GM21381 (cell line): ENCODE measurements around the gene OR52A1.
A peak's percentile ranks its signal among the peaks of the same experiment; 100 is the strongest.

Experiments used
- ATAC-seq: cut with Tn5 transposase; IDR thresholded peaks from one replicate; pipeline ENCODE4 v1.9.1; 2021; ENCODE audit warnings: mild to moderate bottlenecking, moderate library complexity; ENCODE audit not compliant: unreplicated experiment

The OR52A1 gene

GRCh38 chr11:5136261-5136660 lies 18.3 kb downstream of the OR52A1 start:
- no peak for ATAC-seq

- no peak for ATAC-seq
Measured at GRCh38 chr11:5131584-5132335, 22.8 kb downstream of the OR52A1 start.

GRCh38 chr11:5129457-5129877 lies 25.1 kb downstream of the OR52A1 start:
- ATAC-seq, result no peak

GRCh38 chr11:5124891-5125620 lies 29.5 kb downstream of the OR52A1 start:
- ATAC-seq, result no peak

GRCh38 chr11:5123802-5124521 lies 30.6 kb downstream of the OR52A1 start:
- ATAC-seq, result peak; percentile 90

GRCh38 chr11:5118893-5119292 lies 35.7 kb downstream of the OR52A1 start:
- no peak for ATAC-seq

- no peak for ATAC-seq
Measured at GRCh38 chr11:5117588-5117987, 37.0 kb downstream of the OR52A1 start.

- no peak for ATAC-seq
Measured at GRCh38 chr11:5115339-5115738, 39.2 kb downstream of the OR52A1 start.

- no peak for ATAC-seq
Measured at GRCh38 chr11:5107285-5107684, 47.3 kb downstream of the OR52A1 start.

GRCh38 chr11:5103066-5103465 lies 51.5 kb downstream of the OR52A1 start:
- ATAC-seq, result no peak

GRCh38 chr11:5102246-5102645 lies 52.3 kb downstream of the OR52A1 start:
- ATAC-seq, result no peak

GRCh38 chr11:5096011-5096410 lies 58.5 kb downstream of the OR52A1 start:
- ATAC-seq, result no peak
